Non-pigmented ciliary epithelial cell (primary cell): Measurements from ENCODE around the gene SIK2.
"Not testable (repeated sequence)": the region's sequence is repeated elsewhere in the genome, so short reads cannot be mapped to it uniquely, and the experiment has no call there.

ENCODE experiments used
- DNase-seq: peaks from one replicate; pipeline ENCODE4 v3.0.0-alpha.2; 2010; ENCODE audit warnings: low read depth

The SIK2 gene

GRCh38 chr11:111761036-111761435 is 158.8 kb downstream of the SIK2 start:
- no peak for DNase-seq

GRCh38 chr11:111762526-111762925 is 160.3 kb downstream of the SIK2 start:
- DNase-seq: no peak

- no peak for DNase-seq
Measured at GRCh38 chr11:111762981-111763643, 160.9 kb downstream of the SIK2 start.

- DNase-seq: no peak
Measured at GRCh38 chr11:111764621-111765020, 162.4 kb downstream of the SIK2 start.

GRCh38 chr11:111765320-111765983 is 163.2 kb downstream of the SIK2 start:
- no peak for DNase-seq

GRCh38 chr11:111765984-111766833 is 164.0 kb downstream of the SIK2 start, which contains the start of gene PPP2R1B:
TSS of gene PPP2R1B (minus strand) at chr11:111766389. CDS start at chr11:111766361, 28 bp downstream.
- DNase-seq: no peak

GRCh38 chr11:111766834-111767142 is 164.5 kb downstream of the SIK2 start:
- no peak for DNase-seq

- DNase-seq: no peak
Measured at GRCh38 chr11:111770581-111771134, 168.4 kb downstream of the SIK2 start.

- not testable (repeated sequence) for DNase-seq
Measured at GRCh38 chr11:111771205-111771604, 169.0 kb downstream of the SIK2 start.

GRCh38 chr11:111772535-111772934 is 170.3 kb downstream of the SIK2 start:
- DNase-seq: no peak

- DNase-seq: no peak
Measured at GRCh38 chr11:111774955-111775710, 172.9 kb downstream of the SIK2 start.

- no peak for DNase-seq
Measured at GRCh38 chr11:111776398-111777093, 174.3 kb downstream of the SIK2 start.

GRCh38 chr11:111777094-111778046 is 175.1 kb downstream of the SIK2 start:
- DNase-seq: no peak

GRCh38 chr11:111778047-111778558 is 175.9 kb downstream of the SIK2 start:
- no peak for DNase-seq

GRCh38 chr11:111779118-111779517 is 176.9 kb downstream of the SIK2 start:
- DNase-seq: no peak
